Vagina (tissue), 2 donors: ENCODE results near the gene NEB.

ENCODE experiments used
- POLR2A ChIP-seq, 2 donors: fragments of 450-650 bp; IDR thresholded peaks; one replicate each; pipeline ENCODE4 v1.6.1; 2017; ENCODE audit warnings: antibody characterized with exemption in 2 of 2, mild to moderate bottlenecking in 2 of 2, moderate library complexity in 2 of 2
- TF ChIP-seq, protein P1 (sequence below), 3 experiments: fragments of 450-650 bp in 2 of 3; fragments of 200-600 bp in 1 of 3; sonication (generic) in 1 of 3; IDR thresholded peaks; one replicate each; pipeline ENCODE4 v1.5.1; 2017 to 2019; ENCODE audit warnings: antibody characterized with exemption in 3 of 3, mild to moderate bottlenecking in 2 of 3, moderate library complexity in 2 of 3

DNA sequence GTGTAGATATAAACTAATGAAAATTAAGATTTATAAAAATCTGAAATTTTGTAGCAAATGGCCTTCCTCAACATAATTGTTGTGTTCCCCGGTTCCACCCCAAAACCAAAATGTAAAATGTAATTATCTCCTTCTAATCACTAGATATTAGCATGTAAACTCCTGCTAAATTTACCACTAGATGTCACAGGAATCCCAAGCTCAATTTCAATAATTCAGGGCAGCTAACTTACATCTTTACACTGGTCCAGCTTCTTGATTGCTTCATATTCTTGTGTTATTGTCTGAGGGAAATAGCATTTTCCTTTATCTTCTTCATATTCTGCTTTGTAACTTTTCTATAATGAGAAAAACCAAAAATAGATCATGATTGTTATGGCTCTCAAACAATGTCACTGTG, 42.6 kb downstream of the NEB start:
- TF ChIP-seq, protein P1, sequence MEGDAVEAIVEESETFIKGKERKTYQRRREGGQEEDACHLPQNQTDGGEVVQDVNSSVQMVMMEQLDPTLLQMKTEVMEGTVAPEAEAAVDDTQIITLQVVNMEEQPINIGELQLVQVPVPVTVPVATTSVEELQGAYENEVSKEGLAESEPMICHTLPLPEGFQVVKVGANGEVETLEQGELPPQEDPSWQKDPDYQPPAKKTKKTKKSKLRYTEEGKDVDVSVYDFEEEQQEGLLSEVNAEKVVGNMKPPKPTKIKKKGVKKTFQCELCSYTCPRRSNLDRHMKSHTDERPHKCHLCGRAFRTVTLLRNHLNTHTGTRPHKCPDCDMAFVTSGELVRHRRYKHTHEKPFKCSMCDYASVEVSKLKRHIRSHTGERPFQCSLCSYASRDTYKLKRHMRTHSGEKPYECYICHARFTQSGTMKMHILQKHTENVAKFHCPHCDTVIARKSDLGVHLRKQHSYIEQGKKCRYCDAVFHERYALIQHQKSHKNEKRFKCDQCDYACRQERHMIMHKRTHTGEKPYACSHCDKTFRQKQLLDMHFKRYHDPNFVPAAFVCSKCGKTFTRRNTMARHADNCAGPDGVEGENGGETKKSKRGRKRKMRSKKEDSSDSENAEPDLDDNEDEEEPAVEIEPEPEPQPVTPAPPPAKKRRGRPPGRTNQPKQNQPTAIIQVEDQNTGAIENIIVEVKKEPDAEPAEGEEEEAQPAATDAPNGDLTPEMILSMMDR (IDR thresholded peaks at IDR 0.05), result no peak
- TF ChIP-seq POLR2A (IDR thresholded peaks at IDR 0.05), result no peak
